NB4 (cell line): ENCODE data around the gene TCP11L1.
A peak's percentile ranks its signal among the peaks of the same experiment; 100 is the strongest.

ENCODE experiments used
- DNase-seq: peaks from one replicate; pipeline ENCODE4 v3.0.0; 2010; ENCODE audit warnings: low read depth
- H3K4me3 ChIP-seq: one replicate; pipeline ENCODE4 v1.5.1; 2011; ENCODE audit warnings: mild to moderate bottlenecking, low read depth, low read length, moderate library complexity
- MYC ChIP-seq: IDR thresholded peaks from 2 replicates; pipeline ENCODE4 v1.6.1; 2011; ENCODE audit warnings: low read depth, low read length
- POLR2A ChIP-seq: IDR thresholded peaks from 2 replicates; pipeline ENCODE4 v1.6.1; 2011; ENCODE audit warnings: mild to moderate bottlenecking; ENCODE audit not compliant: insufficient read length; ENCODE audit errors: extremely low read depth
- TF ChIP-seq, protein P1 (sequence below): IDR thresholded peaks from one replicate; pipeline ENCODE4 v1.5.1; 2012; ENCODE audit warnings: low read depth, low read length
- TF ChIP-seq, protein P2 (sequence below): IDR thresholded peaks from 2 replicates; pipeline ENCODE4 v1.6.1; 2011; ENCODE audit warnings: low read depth, low read length

TCP11L1 gene, protein sequence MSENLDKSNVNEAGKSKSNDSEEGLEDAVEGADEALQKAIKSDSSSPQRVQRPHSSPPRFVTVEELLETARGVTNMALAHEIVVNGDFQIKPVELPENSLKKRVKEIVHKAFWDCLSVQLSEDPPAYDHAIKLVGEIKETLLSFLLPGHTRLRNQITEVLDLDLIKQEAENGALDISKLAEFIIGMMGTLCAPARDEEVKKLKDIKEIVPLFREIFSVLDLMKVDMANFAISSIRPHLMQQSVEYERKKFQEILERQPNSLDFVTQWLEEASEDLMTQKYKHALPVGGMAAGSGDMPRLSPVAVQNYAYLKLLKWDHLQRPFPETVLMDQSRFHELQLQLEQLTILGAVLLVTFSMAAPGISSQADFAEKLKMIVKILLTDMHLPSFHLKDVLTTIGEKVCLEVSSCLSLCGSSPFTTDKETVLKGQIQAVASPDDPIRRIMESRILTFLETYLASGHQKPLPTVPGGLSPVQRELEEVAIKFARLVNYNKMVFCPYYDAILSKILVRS

DNA sequence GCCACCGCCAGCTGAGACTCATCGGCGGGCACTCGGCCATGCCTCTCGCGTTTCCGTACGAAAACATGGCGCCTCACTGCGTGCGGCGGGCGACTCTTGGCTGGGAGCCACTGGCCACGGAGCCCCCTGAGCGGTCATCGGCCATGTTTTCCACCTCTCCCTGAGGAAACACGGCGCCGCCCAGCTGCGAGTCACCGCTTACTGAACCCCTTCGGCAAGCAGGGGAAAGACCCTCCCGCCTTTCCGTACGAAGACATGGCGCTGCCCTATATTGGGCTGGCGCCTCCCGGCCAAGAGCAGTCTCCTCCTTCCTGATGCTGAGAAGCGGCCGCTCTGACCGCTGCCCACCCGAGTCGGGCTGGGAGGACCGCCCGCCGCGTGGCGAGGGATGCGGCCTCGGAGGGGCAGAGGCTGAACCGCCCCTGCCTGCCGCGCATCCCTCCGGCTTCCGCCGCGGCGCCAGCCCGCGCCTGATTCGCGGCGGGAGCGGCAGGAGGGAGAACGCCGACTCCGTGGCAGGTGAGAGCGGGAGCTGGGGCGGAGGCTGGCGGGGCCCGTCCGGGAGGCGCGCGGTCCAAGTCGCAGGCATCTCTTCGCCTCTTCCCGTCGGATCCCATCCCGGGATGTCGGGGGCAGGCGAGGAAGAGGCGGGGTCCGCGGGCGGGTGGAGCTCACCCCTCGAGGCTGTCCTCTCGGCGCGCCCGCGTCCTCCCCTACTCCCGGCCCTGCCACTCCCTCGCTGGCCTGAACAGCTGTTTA lies at the start of gene TCP11L1:
TSS of gene TCP11L1 (plus strand) at position 299 of the 759 bp plus-strand sequence. CDS start 4,202 bp downstream, outside the sequence.
- H3K4me3 ChIP-seq: peak within 1 kb of the TSS; percentile 78
- TF ChIP-seq, protein P1, sequence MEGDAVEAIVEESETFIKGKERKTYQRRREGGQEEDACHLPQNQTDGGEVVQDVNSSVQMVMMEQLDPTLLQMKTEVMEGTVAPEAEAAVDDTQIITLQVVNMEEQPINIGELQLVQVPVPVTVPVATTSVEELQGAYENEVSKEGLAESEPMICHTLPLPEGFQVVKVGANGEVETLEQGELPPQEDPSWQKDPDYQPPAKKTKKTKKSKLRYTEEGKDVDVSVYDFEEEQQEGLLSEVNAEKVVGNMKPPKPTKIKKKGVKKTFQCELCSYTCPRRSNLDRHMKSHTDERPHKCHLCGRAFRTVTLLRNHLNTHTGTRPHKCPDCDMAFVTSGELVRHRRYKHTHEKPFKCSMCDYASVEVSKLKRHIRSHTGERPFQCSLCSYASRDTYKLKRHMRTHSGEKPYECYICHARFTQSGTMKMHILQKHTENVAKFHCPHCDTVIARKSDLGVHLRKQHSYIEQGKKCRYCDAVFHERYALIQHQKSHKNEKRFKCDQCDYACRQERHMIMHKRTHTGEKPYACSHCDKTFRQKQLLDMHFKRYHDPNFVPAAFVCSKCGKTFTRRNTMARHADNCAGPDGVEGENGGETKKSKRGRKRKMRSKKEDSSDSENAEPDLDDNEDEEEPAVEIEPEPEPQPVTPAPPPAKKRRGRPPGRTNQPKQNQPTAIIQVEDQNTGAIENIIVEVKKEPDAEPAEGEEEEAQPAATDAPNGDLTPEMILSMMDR: no peak
- TF ChIP-seq MYC (no peak; the same call in 1 of the 2 replicates), POLR2A (peak; percentile 11)
- TF ChIP-seq, protein P2, sequence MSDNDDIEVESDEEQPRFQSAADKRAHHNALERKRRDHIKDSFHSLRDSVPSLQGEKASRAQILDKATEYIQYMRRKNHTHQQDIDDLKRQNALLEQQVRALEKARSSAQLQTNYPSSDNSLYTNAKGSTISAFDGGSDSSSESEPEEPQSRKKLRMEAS: 0 out of 2 replicates have a peak, but pooled peaks have one; percentile 15

DNA sequence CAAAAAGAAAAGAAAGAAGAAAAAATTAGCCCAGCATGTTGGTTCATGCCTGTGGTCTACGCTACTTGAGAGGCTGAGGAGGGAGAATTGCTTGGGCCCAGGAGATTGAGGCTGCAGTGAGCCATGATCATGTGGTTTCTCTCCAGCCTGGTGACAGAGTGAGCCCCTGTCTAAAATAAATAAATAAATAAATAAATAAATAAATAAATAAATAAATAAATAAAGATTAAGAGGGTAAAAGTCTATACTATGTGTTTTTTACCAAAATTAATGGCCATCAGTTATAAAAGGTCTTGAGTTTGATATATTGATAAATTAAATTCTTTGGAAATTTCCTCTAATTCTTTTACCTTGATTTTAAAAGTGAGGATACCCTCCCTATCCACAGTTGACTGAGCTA lies 48.9 kb upstream of the TCP11L1 start:
- DNase-seq: no peak
- no peak for TF ChIP-seq POLR2A
- TF ChIP-seq, protein P1: no peak
- TF ChIP-seq MYC: no peak
- TF ChIP-seq, protein P2: no peak
- no peak overlapping the region for H3K4me3 ChIP-seq

More for the DNA sequence above, at the start of gene TCP11L1:
- peak; percentile 92 for DNase-seq

DNA sequence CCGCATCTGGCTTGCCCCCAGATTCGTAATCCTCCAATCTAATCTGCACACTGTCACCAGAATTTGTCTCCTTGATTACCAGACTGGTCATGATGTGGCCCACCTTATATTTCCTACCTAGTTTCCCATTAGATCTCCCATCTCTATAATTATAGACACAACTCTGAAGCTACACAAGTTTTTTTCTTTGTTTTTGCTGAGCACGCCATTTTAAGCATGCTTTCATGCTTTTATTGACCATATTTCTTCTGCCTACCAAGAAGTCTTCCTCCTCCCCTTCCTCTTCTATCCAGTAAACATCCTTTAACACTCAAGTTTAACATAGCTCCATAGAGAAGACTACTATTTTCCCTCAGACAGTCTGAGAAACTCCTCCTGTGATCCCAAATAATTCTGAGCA lies 47.9 kb upstream of the TCP11L1 start:
- TF ChIP-seq, protein P1: no peak
- TF ChIP-seq POLR2A (no peak), MYC (no peak)
- TF ChIP-seq, protein P2: no peak
- DNase-seq: no peak
- H3K4me3 ChIP-seq: no peak overlapping the region

DNA sequence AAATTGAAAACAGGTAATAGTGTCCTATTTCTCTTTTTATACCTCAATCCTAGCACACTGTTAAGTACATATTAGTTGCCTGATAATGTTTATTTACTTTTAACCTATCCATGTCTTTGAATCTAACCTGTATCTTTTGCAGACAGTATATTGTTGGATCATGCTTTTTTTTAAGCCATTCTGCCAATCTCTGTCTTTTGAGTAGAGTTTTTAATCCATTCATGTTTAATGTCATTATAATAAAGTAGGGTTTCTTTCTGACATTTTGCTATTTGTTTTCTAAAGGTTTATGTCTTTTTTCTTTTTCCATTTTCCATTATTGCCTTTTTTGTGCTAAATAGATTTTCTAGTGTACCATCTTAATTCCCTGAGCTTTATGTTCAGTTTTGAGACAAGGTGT lies 47.5 kb upstream of the TCP11L1 start:
- no peak for DNase-seq
- no peak overlapping the region for H3K4me3 ChIP-seq
- TF ChIP-seq, protein P2: no peak
- TF ChIP-seq, protein P1: no peak
- TF ChIP-seq POLR2A: no peak
- TF ChIP-seq MYC: no peak

DNA sequence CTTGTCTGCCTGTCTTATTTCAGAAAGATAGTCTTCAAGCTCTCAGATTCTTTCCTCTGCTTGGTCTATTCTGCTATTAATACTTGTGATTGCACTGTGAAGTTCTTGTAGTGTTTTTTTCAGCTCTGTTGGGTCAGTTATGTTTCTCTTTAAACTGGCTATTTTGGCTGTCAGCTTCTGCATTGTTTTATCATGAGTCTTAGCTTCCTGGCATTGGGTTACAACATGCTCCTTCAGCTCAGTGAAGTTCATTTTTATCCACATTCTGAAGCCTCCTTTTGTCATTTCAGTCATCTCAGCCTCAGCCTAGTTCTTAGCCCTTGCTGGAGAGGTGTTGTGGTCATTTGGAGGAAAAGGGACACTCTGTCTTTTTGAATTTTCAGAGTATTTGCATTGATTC lies 39.2 kb upstream of the TCP11L1 start:
- TF ChIP-seq MYC (no peak), POLR2A (no peak)
- TF ChIP-seq, protein P1: no peak
- TF ChIP-seq, protein P2: no peak
- no peak for DNase-seq
- no peak overlapping the region for H3K4me3 ChIP-seq
